ENCODE data around the gene NKD2.

The NKD2 gene

GRCh38 chr5:1047332-1047965 is 38.8 kb downstream of the NKD2 start:
- H3K4me3 ChIP-seq (replicated peaks; ENCODE audit: low read depth, low read length), result no peak overlapping the region
- no peak for DNase-seq (ENCODE audit: extremely low read depth, low read depth)
- no peak for TF ChIP-seq CTCF (IDR thresholded peaks at IDR 0.05; ENCODE audit: low read depth, low read length, missing control alignments)

DNA sequence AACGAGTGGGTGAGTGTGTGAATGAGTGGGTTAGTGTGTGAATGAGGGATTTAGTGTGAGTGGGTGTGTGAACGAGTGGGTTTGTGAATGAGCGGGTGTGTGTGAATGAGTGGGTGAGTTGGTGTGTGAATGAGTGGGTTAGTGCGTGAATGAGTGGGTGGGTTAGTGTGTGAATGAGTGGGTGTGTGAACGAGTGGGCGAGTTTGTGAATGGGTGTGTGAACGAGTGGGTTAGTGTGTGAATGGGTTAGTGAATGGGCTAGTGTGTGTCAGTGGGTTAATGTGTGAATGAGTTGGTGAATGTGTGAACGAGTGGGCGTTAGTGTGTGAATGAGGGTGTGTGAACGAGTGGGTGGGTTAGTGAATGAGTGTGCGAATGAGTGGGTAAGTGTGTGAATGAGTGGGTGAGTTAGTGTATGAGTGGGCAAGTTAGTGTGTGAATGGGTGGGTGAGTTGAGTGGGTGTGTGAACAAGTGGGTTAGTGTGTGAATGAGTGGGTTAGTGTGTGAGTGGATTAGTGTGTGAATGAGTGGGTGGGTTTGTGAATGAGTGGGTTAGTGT is 39.6 kb downstream of the NKD2 start:
- DNase-seq (ENCODE audit: extremely low read depth, low read depth), result no peak
- TF ChIP-seq CTCF (IDR thresholded peaks at IDR 0.05; ENCODE audit: low read depth, low read length, missing control alignments), result no peak
- H3K4me3 ChIP-seq (replicated peaks; ENCODE audit: low read depth, low read length), result no peak overlapping the region

- DNase-seq (ENCODE audit: extremely low read depth, low read depth), result no peak
- no peak for TF ChIP-seq CTCF (IDR thresholded peaks at IDR 0.05; ENCODE audit: low read depth, low read length, missing control alignments)
- H3K4me3 ChIP-seq (replicated peaks; ENCODE audit: low read depth, low read length), result no peak overlapping the region
Measured at GRCh38 chr5:1048861-1049838, 40.5 kb downstream of the NKD2 start.

DNA sequence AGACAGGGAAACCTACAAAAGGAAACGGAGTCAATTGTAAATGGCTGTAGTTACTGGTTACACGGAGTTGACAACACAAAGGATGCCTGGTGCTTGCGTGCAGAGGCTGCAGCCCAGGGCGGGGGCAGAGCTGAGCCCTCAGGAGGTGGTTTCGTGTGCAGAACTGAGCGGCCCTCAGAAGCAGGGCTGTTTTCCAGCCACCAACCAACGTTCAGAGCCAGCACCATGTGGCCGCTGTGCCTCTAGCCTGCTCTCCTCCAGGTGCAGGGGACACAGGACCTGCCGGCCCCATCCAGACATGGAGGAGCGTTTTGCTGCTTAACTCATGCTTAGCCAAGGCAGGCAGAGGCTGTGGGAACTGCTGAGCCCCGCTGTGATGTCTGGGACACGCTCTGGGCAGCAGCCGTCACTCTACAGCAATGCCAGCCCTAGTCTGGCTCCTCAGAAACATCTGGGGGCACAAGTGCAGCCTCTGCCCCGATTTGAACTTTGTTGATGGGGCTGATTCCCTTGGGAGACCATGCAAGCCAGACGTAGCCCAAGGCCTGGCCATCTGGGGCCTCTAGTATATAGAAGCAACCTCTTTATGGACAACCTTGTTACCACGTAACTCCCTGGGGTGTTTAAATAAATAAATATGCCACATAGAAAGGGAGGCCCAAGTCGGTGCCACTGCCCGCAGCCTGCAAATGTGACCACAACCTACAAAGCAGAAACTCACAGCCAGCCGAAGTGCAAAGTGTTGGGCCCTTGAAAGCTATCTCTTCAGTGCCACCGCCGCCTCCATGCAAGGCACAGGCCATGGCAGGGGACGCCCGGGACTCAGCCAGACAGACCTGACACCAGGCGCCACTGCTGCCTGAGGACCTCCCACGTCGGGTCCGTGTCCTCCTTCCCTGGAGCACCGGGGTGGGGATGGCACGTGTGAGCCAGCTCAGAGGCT is 42.1 kb downstream of the NKD2 start:
- DNase-seq (ENCODE audit: extremely low read depth, low read depth), result no peak
- TF ChIP-seq CTCF (IDR thresholded peaks at IDR 0.05; ENCODE audit: low read depth, low read length, missing control alignments), result no peak
- no peak overlapping the region for H3K4me3 ChIP-seq (replicated peaks; ENCODE audit: low read depth, low read length)

GRCh38 chr5:1051366-1051720 is 42.7 kb downstream of the NKD2 start:
- no peak overlapping the region for H3K4me3 ChIP-seq (replicated peaks; ENCODE audit: low read depth, low read length)
- no peak for TF ChIP-seq CTCF (IDR thresholded peaks at IDR 0.05; ENCODE audit: low read depth, low read length, missing control alignments)
- DNase-seq (ENCODE audit: extremely low read depth, low read depth), result no peak

DNA sequence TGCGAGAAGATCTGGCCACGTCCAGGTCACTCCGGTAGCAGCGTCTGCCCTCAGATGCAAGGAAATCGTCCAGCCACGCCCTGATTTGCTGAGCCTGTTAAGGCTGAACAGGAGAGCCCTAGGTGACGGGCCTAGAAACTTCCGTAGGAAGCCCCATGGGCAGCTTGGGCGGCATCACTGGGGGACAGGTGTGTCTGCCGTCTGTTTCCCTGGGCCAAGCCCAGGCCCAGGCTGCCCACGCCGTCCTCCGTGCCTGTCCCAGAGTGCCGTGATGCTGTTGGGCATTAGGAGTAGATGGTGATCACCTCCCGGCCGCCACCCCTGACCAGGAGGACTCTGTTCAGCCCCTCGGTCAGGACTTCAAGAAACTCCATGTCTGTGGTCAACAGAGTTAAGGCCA is 43.5 kb downstream of the NKD2 start:
- no peak for TF ChIP-seq CTCF (IDR thresholded peaks at IDR 0.05; ENCODE audit: low read depth, low read length, missing control alignments)
- H3K4me3 ChIP-seq (replicated peaks; ENCODE audit: low read depth, low read length), result no peak overlapping the region
- DNase-seq (ENCODE audit: extremely low read depth, low read depth), result no peak
